ENCODE data around the gene GLS2.
"Not testable (repeated sequence)": the region's sequence is repeated elsewhere in the genome, so short reads cannot be mapped to it uniquely, and the experiment has no call there.

GLS2 gene

DNA sequence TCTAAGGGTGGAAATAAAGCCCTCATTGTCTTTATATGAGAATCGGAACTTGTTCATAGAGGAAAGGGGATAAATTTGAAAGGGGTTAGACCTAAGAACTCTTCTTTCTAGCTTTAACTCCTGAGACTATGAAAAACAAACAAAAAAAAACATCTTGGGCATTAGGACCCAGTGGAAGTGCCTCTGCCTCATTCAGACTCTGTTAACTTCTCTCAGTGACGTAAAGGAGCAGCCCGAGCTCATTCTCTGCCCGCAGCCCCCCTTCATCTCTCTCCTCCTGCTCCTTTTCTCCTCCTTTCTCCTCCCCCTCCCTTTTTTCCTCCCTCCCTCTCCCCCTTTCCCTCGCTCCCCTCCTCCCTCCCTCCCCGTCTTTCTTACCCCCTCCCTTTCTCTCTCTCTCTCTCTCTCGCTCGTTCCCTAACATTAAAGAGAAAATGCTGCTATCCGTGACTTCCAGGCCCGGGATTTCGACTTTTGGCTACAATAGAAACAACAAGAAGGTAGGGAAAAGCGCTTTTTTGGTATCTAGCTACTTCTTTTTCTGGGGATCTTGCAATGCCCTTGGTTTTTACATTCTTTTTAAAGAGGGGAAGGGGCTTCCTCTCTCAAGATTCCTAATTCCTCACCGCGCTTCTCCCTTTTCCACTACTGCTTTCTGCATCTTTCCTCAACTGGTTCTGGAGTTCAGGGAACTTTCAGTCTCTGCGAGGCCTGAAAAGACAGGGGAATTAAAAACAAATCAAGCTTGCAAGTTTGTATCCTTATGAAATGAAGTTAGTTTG, 33.8 kb upstream of the GLS2 start, which contains the start of gene RBMS2:
Gene RBMS2 (plus strand): TSS at position 231 of the 782 bp plus-strand sequence. CDS start 204 bp downstream, at position 435.
- TF ChIP-seq, protein P1, sequence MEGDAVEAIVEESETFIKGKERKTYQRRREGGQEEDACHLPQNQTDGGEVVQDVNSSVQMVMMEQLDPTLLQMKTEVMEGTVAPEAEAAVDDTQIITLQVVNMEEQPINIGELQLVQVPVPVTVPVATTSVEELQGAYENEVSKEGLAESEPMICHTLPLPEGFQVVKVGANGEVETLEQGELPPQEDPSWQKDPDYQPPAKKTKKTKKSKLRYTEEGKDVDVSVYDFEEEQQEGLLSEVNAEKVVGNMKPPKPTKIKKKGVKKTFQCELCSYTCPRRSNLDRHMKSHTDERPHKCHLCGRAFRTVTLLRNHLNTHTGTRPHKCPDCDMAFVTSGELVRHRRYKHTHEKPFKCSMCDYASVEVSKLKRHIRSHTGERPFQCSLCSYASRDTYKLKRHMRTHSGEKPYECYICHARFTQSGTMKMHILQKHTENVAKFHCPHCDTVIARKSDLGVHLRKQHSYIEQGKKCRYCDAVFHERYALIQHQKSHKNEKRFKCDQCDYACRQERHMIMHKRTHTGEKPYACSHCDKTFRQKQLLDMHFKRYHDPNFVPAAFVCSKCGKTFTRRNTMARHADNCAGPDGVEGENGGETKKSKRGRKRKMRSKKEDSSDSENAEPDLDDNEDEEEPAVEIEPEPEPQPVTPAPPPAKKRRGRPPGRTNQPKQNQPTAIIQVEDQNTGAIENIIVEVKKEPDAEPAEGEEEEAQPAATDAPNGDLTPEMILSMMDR (conservative IDR thresholded peaks at IDR 0.05): no peak
- peak within 1 kb of the TSS; percentile 73 for H3K27ac ChIP-seq

DNA sequence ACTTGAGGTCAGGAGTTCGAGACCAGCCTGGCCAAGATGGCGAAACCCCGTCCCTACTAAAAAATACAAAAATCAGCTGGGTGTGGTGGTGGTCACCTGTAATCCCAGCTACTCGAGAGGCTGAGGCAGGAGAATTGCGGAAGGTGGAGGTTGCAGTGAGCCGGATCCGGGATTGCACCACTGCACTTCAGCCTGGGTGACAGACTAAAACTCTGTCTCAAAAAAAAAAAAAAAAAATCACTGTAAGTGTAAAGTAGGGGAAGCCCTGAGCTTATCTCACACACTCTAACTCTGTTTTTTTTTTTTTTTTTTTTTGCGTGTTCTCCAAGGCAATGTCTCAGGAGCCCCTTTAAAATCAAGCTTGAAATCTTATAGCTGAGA, 33.2 kb upstream of the GLS2 start:
- peak overlapping the region; percentile 73 for H3K27ac ChIP-seq
- TF ChIP-seq, protein P1 (conservative IDR thresholded peaks at IDR 0.05): no peak

DNA sequence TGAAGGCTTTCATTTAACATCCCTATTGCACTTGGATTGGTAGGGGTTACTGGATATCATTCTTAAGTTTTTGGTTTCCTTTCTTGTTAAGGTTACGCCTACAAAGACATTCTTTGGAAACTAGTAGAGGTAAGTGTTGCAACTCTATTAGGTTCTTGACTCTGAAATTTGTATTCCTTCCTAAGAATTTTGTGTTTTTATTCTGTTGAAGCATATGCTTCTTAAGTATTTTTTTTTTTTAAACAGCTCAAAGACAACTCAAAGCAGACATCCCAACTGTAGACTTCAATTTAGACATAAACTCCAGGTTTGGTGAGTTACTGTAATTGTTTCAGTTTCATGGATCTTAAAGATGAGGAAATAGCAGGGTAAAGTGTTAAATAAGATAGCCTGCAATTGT, 32.5 kb upstream of the GLS2 start:
- H3K27ac ChIP-seq: no peak overlapping the region
- TF ChIP-seq, protein P1 (conservative IDR thresholded peaks at IDR 0.05): no peak

DNA sequence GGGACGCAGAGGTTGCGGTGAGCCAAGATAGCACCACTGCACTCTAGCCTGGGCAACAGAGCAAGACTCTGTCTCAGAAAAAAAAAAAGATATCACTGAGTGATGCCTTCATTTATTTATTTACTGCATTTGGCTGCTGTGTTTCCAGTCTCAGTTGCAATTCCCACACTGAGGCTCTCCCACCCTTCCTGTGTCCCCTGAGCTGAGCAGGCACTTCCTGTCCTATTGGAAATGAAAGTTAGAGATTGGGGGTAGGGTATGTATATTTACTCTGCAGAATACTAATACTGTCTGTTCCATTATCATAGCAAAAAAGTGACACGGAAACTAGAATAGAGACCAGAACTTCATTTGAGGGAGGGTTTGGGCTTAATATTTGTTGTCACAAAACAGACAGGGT, 32.1 kb upstream of the GLS2 start:
- TF ChIP-seq, protein P1 (conservative IDR thresholded peaks at IDR 0.05): no peak
- H3K27ac ChIP-seq: no peak overlapping the region

DNA sequence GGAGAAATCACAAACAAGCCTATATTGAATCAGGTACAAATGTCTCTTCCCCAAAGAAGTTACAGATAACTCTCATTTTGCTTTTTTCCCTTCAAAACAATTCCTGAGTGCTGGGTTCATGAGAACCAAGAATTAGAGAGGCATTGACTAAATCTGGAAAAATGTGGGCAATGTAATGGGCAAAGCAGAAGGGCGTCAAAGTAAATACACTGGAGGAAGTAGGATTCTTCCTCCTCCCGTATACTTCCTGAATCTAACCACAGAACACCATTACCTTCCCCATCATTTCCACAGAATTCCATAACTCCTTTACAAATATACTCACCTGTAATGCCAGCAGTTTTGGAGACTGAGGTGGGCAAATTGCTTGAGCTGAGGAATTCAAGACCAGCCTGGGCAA, 30.6 kb upstream of the GLS2 start:
- H3K27ac ChIP-seq: no peak overlapping the region
- TF ChIP-seq, protein P1 (conservative IDR thresholded peaks at IDR 0.05): no peak

DNA sequence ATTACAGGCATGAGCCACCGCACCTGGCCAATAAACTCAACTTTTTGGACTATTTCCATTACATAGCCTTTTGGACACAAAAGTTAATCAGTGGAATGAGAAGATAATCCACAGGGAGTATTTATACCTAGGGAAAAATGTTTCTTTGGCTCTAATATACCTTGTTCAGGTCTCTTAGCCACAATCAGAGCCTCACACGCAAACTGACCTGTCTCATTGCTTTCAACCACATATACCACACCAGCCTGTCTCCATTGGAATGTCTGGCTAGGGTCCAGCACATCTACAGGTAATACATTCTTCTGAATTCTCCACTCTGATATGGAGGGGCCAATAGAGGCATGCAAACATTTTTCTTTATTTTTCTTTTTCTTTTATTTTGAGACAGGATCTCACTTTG, 29.9 kb upstream of the GLS2 start:
- TF ChIP-seq, protein P1 (conservative IDR thresholded peaks at IDR 0.05): no peak
- no peak overlapping the region for H3K27ac ChIP-seq

DNA sequence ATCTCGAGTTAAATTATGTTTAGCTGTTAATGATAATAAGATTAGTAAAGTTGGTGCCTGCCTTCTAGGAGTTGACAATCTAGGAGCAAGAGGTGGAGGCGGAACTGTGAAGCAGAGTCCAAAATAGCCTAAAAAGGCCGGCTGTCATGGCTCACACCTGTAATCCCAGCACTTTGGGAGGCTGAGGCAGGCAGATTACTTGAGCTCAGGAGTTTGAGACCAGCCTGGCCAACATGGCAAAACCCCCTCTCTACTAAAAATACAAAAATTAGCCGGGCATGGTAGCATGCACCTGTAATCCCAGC, 26.0 kb upstream of the GLS2 start:
- not testable (repeated sequence) for H3K27ac ChIP-seq
- TF ChIP-seq, protein P1 (conservative IDR thresholded peaks at IDR 0.05): peak; percentile 51
